H9 (cell line): ENCODE measurements around the gene LLCFC1. TPM values are rescaled to one million over a fixed set of nuclear protein-coding genes. Genes with fewer than 3 reads are reported as not detected.

Experiments used
- DNase-seq: peaks from one replicate; pipeline ENCODE4 v3.0.0-alpha.2; 2017
- H2AFZ ChIP-seq: one replicate; pipeline ENCODE4 v1.6.1; 2013; ENCODE audit warnings: mild to moderate bottlenecking, low read length, control low read depth, moderate library complexity
- H2AK5ac ChIP-seq: 2 replicates; pipeline ENCODE4 v1.6.1; 2013; ENCODE audit warnings: low read length, control low read depth, mixed read lengths; ENCODE audit not compliant: insufficient read length
- H2BK120ac ChIP-seq: one replicate; pipeline ENCODE4 v1.6.1; 2013; ENCODE audit warnings: low read depth, mild to moderate bottlenecking, low read length, control low read depth, inconsistent platforms; ENCODE audit not compliant: poor library complexity, severe bottlenecking
- H2BK12ac ChIP-seq: 2 replicates; pipeline ENCODE4 v1.6.1; 2013; ENCODE audit warnings: low read length, control low read depth, mixed read lengths, low read depth; ENCODE audit not compliant: insufficient read length
- H2BK15ac ChIP-seq: 2 replicates; pipeline ENCODE4 v1.6.1; 2013; ENCODE audit warnings: low read depth, low read length, control low read depth
- H2BK20ac ChIP-seq: one replicate; pipeline ENCODE4 v1.6.1; 2013; ENCODE audit warnings: low read depth, mild to moderate bottlenecking, low read length, control low read depth, inconsistent platforms; ENCODE audit not compliant: poor library complexity, severe bottlenecking
- H2BK5ac ChIP-seq: 2 replicates; pipeline ENCODE4 v1.6.1; 2013; ENCODE audit warnings: low read length, control low read depth, mixed read lengths; ENCODE audit not compliant: insufficient read length
- H3K14ac ChIP-seq: 2 replicates; pipeline ENCODE4 v1.6.1; 2013; ENCODE audit warnings: low read length, control low read depth; ENCODE audit not compliant: insufficient read depth
- H3K18ac ChIP-seq: 2 replicates; pipeline ENCODE4 v1.6.1; 2013; ENCODE audit warnings: low read depth, mild to moderate bottlenecking, mixed read lengths, low read length, control low read depth; ENCODE audit not compliant: insufficient read length
- H3K23ac ChIP-seq: 2 replicates; pipeline ENCODE4 v1.6.1; 2013; ENCODE audit warnings: low read length, control low read depth, mixed read lengths, low read depth; ENCODE audit not compliant: insufficient read length
- H3K23me2 ChIP-seq: 2 replicates; pipeline ENCODE4 v1.6.1; 2013; ENCODE audit warnings: low read depth, mild to moderate bottlenecking, mixed read lengths, low read length, control low read depth; ENCODE audit not compliant: insufficient read length, poor library complexity, severe bottlenecking
- H3K27ac ChIP-seq: 2 replicates; pipeline ENCODE4 v1.5.1; 2013; ENCODE audit warnings: low read length, control low read depth, mixed read lengths, low read depth; ENCODE audit not compliant: insufficient read length
- H3K27me3 ChIP-seq: 2 replicates; pipeline ENCODE4 v1.6.1; 2013; ENCODE audit warnings: low read length, control low read depth, inconsistent platforms; ENCODE audit not compliant: insufficient read depth
- H3K4ac ChIP-seq: 2 replicates; pipeline ENCODE4 v1.6.1; 2013; ENCODE audit warnings: low read depth, mild to moderate bottlenecking, control low read depth, inconsistent platforms, low read length, moderate library complexity
- H3K4me1 ChIP-seq: 2 replicates; pipeline ENCODE4 v1.6.1; 2013; ENCODE audit warnings: low read length, control low read depth, inconsistent platforms; ENCODE audit not compliant: insufficient read depth
- H3K4me2 ChIP-seq: 2 replicates; pipeline ENCODE4 v1.6.1; 2013; ENCODE audit warnings: low read length, control low read depth, mixed read lengths; ENCODE audit not compliant: insufficient read length, insufficient read depth
- H3K56ac ChIP-seq: 2 replicates; pipeline ENCODE4 v1.6.1; 2013; ENCODE audit warnings: low read depth, mild to moderate bottlenecking, mixed read lengths, low read length, control low read depth; ENCODE audit not compliant: insufficient read length
- H3K79me1 ChIP-seq: 2 replicates; pipeline ENCODE4 v1.6.1; 2013; ENCODE audit warnings: low read depth, mild to moderate bottlenecking, moderate library complexity, low read length, control low read depth, inconsistent platforms; ENCODE audit not compliant: insufficient read depth, poor library complexity, severe bottlenecking
- H3K79me2 ChIP-seq: 2 replicates; pipeline ENCODE4 v1.6.1; 2013; ENCODE audit warnings: low read length, control low read depth, inconsistent platforms; ENCODE audit not compliant: insufficient read depth
- H3K9ac ChIP-seq: 2 replicates; pipeline ENCODE4 v1.6.1; 2013; ENCODE audit warnings: low read length, control low read depth, mixed read lengths; ENCODE audit not compliant: insufficient read length; ENCODE audit errors: extremely low read depth
- H3K9me3 ChIP-seq: one replicate; pipeline ENCODE4 v1.6.1; 2013; ENCODE audit warnings: low read depth, low read length, inconsistent platforms; ENCODE audit not compliant: control insufficient read depth
- H3T11ph ChIP-seq: one replicate; pipeline ENCODE4 v1.6.1; 2013; ENCODE audit warnings: mild to moderate bottlenecking, low read length, control low read depth, inconsistent platforms
- H4K20me1 ChIP-seq: one replicate; pipeline ENCODE4 v1.6.1; 2013; ENCODE audit not compliant: control insufficient read depth, insufficient read length, insufficient read depth
- H4K5ac ChIP-seq: 2 replicates; pipeline ENCODE4 v1.6.1; 2013; ENCODE audit warnings: low read depth, mild to moderate bottlenecking, mixed read lengths, low read length, control low read depth; ENCODE audit not compliant: insufficient read length
- H4K8ac ChIP-seq: replicated peaks from 2 replicates; pipeline ENCODE4 v1.6.1; 2013; ENCODE audit warnings: low read length, control low read depth, mixed read lengths, low read depth; ENCODE audit not compliant: insufficient read length
- H4K91ac ChIP-seq: 2 replicates; pipeline ENCODE4 v1.6.1; 2013; ENCODE audit warnings: low read depth, mild to moderate bottlenecking, moderate library complexity, mixed read lengths, low read length, control low read depth; ENCODE audit not compliant: insufficient read length
- H3K27ac Mint-ChIP-seq, 3 experiments: 2 replicates in 2 of 3; 3 replicates in 1 of 3; pipeline ENCODE4 v1.8.0; 2020 to 2021; ENCODE audit warnings: mixed read lengths in 3 of 3, mild to moderate bottlenecking in 1 of 3, moderate library complexity in 1 of 3
- H3K27me3 Mint-ChIP-seq: 2 replicates; pipeline ENCODE4 v1.8.0; 2021; ENCODE audit warnings: low read depth, mild to moderate bottlenecking, moderate library complexity, mixed read lengths
- H3K36me3 Mint-ChIP-seq, 3 experiments: 2 replicates in 2 of 3; 3 replicates in 1 of 3; pipeline ENCODE4 v1.8.0; 2020 to 2021; ENCODE audit warnings: low read depth in 3 of 3, mixed read lengths in 3 of 3; ENCODE audit not compliant: insufficient read depth in 1 of 3
- H3K4me1 Mint-ChIP-seq, 2 experiments: 2 replicates each; pipeline ENCODE4 v1.8.0; 2020; ENCODE audit warnings: mixed read lengths in 2 of 2
- H3K4me3 Mint-ChIP-seq, 2 experiments: 2 replicates in 1 of 2; 3 replicates in 1 of 2; pipeline ENCODE4 v1.8.0; 2020 to 2021; ENCODE audit warnings: mild to moderate bottlenecking in 2 of 2, mixed read lengths in 2 of 2, moderate library complexity in 1 of 2
- H3K9me3 Mint-ChIP-seq, 2 experiments: 2 replicates in 1 of 2; 3 replicates in 1 of 2; pipeline ENCODE4 v1.8.0; 2020; ENCODE audit warnings: mild to moderate bottlenecking in 2 of 2, mixed read lengths in 2 of 2, moderate library complexity in 1 of 2
- CTCF ChIP-seq: fragments of 200-600 bp; sonication (generic); conservative IDR thresholded peaks from 3 replicates; pipeline ENCODE4 v1.8.0; 2021; ENCODE audit warnings: antibody characterized with exemption, mild to moderate bottlenecking
- WGBS: extraction: QIAGEN DNeasy Blood & Tissue Kit; methylation state at CpG from one replicate; pipeline ENCODE4 v1.1.7; 2013; ENCODE audit warnings: missing lambda C conversion rate, low lambda C conversion rate, mixed read lengths; ENCODE audit not compliant: insufficient read length; ENCODE audit errors: extremely low coverage; 5-methylcytosine and 5-hydroxymethylcytosine counted together
- total RNA-seq: library from RNA; stranded (reverse); gene quantifications from 2 replicates; pipeline ENCODE4 v1.2.1, GENCODE V29; 2021

The LLCFC1 gene
- total RNA-seq, 1 experiment from 2014 or later = not detected

- WGBS = no CpG with 5 or more reads among the region's 4 CpGs
- H3K4me3 Mint-ChIP-seq = no peak overlapping the region
- Histone ChIP-seq H4K91ac (no peak overlapping the region), H3K4me1 (no peaks in the 10 kb centered on the region), H3K23me2 (no peaks in the 10 kb centered on the region), H3K9ac (no peak overlapping the region), H2BK12ac (no peak overlapping the region), H3K4ac (no peak overlapping the region), H3K18ac (no peak overlapping the region), H3K9me3 (no peaks in the 10 kb centered on the region), H4K20me1 (no peaks in the 10 kb centered on the region), H2AK5ac (no peak overlapping the region), H4K5ac (no peak overlapping the region), H4K8ac (no peak overlapping the region), H3K14ac (no peak overlapping the region), H3K4me2 (no peak overlapping the region), H2BK120ac (no peak overlapping the region), H3K79me2 (no peaks in the 10 kb centered on the region), H3K56ac (no peak overlapping the region), H2BK5ac (no peak overlapping the region), H2BK15ac (no peak overlapping the region), H3K23ac (no peak overlapping the region), H2BK20ac (no peak overlapping the region), H3K79me1 (no peaks in the 10 kb centered on the region), H3T11ph (no peak overlapping the region), H2AFZ (no peak overlapping the region), H3K27me3 (no peaks in the 10 kb centered on the region), H3K27ac (no peak overlapping the region)
- H3K9me3 Mint-ChIP-seq = no peaks in the 10 kb centered on the region
- peaks cover 1% of the 10 kb centered on the region for H3K27me3 Mint-ChIP-seq
- H3K36me3 Mint-ChIP-seq = peaks cover 0 to 3% (median 0%) of the 10 kb centered on the region in 3 experiments; a peak in 2 of 7 replicates
- H3K4me1 Mint-ChIP-seq = peaks cover 2 to 8% of the 10 kb centered on the region in 2 experiments
- H3K27ac Mint-ChIP-seq = no peak overlapping the region
- TF ChIP-seq CTCF = no peak
- DNase-seq = no peak
Measured at GRCh38 chr7:142938611-142939010, 673 bp upstream of the LLCFC1 start.
